OCI-LY3 (cell line): ENCODE measurements around the gene DYRK1A.

Experiments used
- EZH2phosphoT487 ChIP-seq: fragments of 200-600 bp; shearing (Covaris generic); IDR thresholded peaks from 2 replicates; pipeline ENCODE4 v1.6.1; 2018; ENCODE audit warnings: antibody characterized with exemption, mixed run types, low read depth
- TF ChIP-seq, protein P1 (sequence below): fragments of 200-600, 300-600 bp; sonication (generic); IDR thresholded peaks from 2 replicates; pipeline ENCODE4 v1.5.1; 2014; ENCODE audit warnings: antibody characterized with exemption, low read length, low read depth

- TF ChIP-seq, protein P1, sequence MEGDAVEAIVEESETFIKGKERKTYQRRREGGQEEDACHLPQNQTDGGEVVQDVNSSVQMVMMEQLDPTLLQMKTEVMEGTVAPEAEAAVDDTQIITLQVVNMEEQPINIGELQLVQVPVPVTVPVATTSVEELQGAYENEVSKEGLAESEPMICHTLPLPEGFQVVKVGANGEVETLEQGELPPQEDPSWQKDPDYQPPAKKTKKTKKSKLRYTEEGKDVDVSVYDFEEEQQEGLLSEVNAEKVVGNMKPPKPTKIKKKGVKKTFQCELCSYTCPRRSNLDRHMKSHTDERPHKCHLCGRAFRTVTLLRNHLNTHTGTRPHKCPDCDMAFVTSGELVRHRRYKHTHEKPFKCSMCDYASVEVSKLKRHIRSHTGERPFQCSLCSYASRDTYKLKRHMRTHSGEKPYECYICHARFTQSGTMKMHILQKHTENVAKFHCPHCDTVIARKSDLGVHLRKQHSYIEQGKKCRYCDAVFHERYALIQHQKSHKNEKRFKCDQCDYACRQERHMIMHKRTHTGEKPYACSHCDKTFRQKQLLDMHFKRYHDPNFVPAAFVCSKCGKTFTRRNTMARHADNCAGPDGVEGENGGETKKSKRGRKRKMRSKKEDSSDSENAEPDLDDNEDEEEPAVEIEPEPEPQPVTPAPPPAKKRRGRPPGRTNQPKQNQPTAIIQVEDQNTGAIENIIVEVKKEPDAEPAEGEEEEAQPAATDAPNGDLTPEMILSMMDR = no peak
- TF ChIP-seq EZH2phosphoT487 = no peak
Observed at GRCh38 chr21:37473491-37473890, 106.9 kb downstream of the DYRK1A start.
